SJSA1 (cell line): ENCODE measurements around the gene TRIM3. TPM values are rescaled to one million over a fixed set of nuclear protein-coding genes. Genes with fewer than 3 reads are reported as not detected.

Experiments used
- DNase-seq, 2 experiments: peaks; one replicate each; pipeline ENCODE4 v3.0.0-alpha.2; 2015 to 2020; ENCODE audit warnings: low spot score in 2 of 2, low read depth in 1 of 2
- H3K27ac ChIP-seq: fragments of 250-450 bp; sonication (Bioruptor Pico); 2 replicates; pipeline ENCODE4 v1.5.1; 2020; ENCODE audit warnings: mild to moderate bottlenecking, moderate library complexity
- H3K27me3 ChIP-seq: fragments of 250-450 bp; sonication (Bioruptor Pico); replicated peaks from 2 replicates; pipeline ENCODE4 v1.5.1; 2020; ENCODE audit warnings: mild to moderate bottlenecking, moderate library complexity
- H3K36me3 ChIP-seq: fragments of 250-450 bp; sonication (Bioruptor Pico); 2 replicates; pipeline ENCODE4 v1.5.1; 2020; ENCODE audit warnings: mild to moderate bottlenecking
- H3K4me1 ChIP-seq: fragments of 250-450 bp; sonication (Bioruptor Pico); replicated peaks from 2 replicates; pipeline ENCODE4 v1.6.1; 2021; ENCODE audit warnings: mild to moderate bottlenecking
- H3K4me3 ChIP-seq: fragments of 250-450 bp; sonication (Bioruptor Pico); 2 replicates; pipeline ENCODE4 v1.5.1; 2020; ENCODE audit warnings: mild to moderate bottlenecking
- H3K9me3 ChIP-seq: fragments of 250-450 bp; sonication (Bioruptor Pico); replicated peaks from 2 replicates; pipeline ENCODE4 v1.5.1; 2020; ENCODE audit warnings: mild to moderate bottlenecking
- total RNA-seq: library from RNA; depleted of rRNA; stranded (reverse); fragments of >200 nt; shearing (Covaris generic); gene quantifications from 2 replicates; pipeline ENCODE4 v1.2.3, GENCODE V29; 2014

Gene TRIM3
- total RNA-seq, 1 experiment from 2014 or later, result 11.0 TPM

GRCh38 chr11:6488342-6488741 is 14.6 kb upstream of the TRIM3 start:
- H3K9me3 ChIP-seq, result no peaks in the 10 kb centered on the region
- no peak for DNase-seq

GRCh38 chr11:6486938-6487337 is 13.2 kb upstream of the TRIM3 start:
- H3K4me1 ChIP-seq, result peaks cover 7% of the 10 kb centered on the region
- H3K27me3 ChIP-seq, result no peaks in the 10 kb centered on the region
- no peak overlapping the region for H3K4me3 ChIP-seq
- no peak overlapping the region for H3K27ac ChIP-seq
- H3K9me3 ChIP-seq, result no peaks in the 10 kb centered on the region
- DNase-seq, result no peak
- peaks cover 32% of the 10 kb centered on the region for H3K36me3 ChIP-seq

More at GRCh38 chr11:6488342-6488741, 14.6 kb upstream of the TRIM3 start:
- no peak overlapping the region for H3K4me3 ChIP-seq
- peaks cover 18% of the 10 kb centered on the region for H3K36me3 ChIP-seq
- H3K4me1 ChIP-seq, result no peaks in the 10 kb centered on the region
- H3K27ac ChIP-seq, result no peak overlapping the region
- H3K27me3 ChIP-seq, result no peaks in the 10 kb centered on the region

DNA sequence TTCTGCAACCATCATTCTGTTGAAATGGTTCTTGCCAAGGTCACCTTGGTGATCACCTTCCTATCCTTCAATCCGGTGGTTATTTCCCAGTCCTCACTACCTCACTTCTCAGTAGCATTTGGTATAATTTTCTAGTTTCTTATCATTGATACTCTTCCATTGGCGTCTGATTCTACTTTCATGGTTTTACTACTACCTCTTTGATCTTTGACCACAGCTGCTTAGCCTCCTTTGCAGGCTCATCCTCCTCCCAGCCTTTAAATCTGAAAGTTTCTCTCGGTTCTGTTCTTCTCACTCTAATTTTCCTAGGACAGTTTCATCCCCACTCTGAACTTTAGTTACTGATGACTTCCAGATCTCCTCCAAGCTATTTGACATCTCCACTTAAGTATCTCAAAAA is 12.5 kb upstream of the TRIM3 start:
- DNase-seq, result no peak
- H3K4me3 ChIP-seq, result no peak overlapping the region
- no peaks in the 10 kb centered on the region for H3K27me3 ChIP-seq
- H3K4me1 ChIP-seq, result peaks cover 7% of the 10 kb centered on the region
- H3K9me3 ChIP-seq, result no peaks in the 10 kb centered on the region
- no peak overlapping the region for H3K27ac ChIP-seq
- peaks cover 33% of the 10 kb centered on the region for H3K36me3 ChIP-seq

GRCh38 chr11:6485661-6486060 is 11.9 kb upstream of the TRIM3 start:
- Histone ChIP-seq H3K27ac (no peak overlapping the region), H3K4me3 (no peak overlapping the region), H3K36me3 (peaks cover 36% of the 10 kb centered on the region), H3K27me3 (no peaks in the 10 kb centered on the region), H3K4me1 (peaks cover 7% of the 10 kb centered on the region), H3K9me3 (no peaks in the 10 kb centered on the region)
- no peak for DNase-seq

DNA sequence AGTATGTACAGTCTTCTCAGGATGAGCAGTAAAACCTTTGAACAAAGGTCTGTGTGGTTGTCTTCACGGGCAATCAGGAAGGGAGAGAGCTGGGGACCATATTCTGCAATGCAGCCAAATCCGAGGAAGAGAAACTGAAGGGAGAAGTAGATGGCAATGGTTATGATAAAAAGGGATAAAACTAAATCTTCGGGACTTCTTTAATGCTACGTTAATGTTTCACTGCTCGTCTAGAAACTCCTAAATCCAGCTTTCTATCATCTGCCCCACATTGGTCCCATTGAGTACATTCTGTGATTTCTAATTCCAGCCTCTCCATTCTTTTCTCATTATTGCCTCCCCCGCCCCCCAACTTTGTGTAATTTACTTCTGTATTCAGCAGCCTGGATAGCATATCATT is 9.3 kb upstream of the TRIM3 start:
- Histone ChIP-seq H3K4me3 (no peak overlapping the region), H3K36me3 (peaks cover 32% of the 10 kb centered on the region), H3K27ac (no peak overlapping the region)

GRCh38 chr11:6482441-6482840 is 8.7 kb upstream of the TRIM3 start:
- Histone ChIP-seq H3K27ac (0 out of 2 replicates have a peak overlapping the region, but pooled peaks have one; percentile 75), H3K9me3 (no peaks in the 10 kb centered on the region), H3K4me1 (peaks cover 7% of the 10 kb centered on the region), H3K4me3 (peak overlapping the region; percentile 60; the same call in 1 of the 2 replicates), H3K36me3 (peaks cover 32% of the 10 kb centered on the region), H3K27me3 (no peaks in the 10 kb centered on the region)
- DNase-seq, result no peak

More for the DNA sequence above, 9.3 kb upstream of the TRIM3 start:
- no peak for DNase-seq
- Histone ChIP-seq H3K9me3 (no peaks in the 10 kb centered on the region), H3K27me3 (no peaks in the 10 kb centered on the region), H3K4me1 (peaks cover 7% of the 10 kb centered on the region)

GRCh38 chr11:6481924-6482275 is 8.2 kb upstream of the TRIM3 start:
- H3K9me3 ChIP-seq, result no peaks in the 10 kb centered on the region
- H3K4me1 ChIP-seq, result peaks cover 7% of the 10 kb centered on the region
- H3K4me3 ChIP-seq, result peak overlapping the region; percentile 60
- H3K27me3 ChIP-seq, result no peaks in the 10 kb centered on the region
- H3K27ac ChIP-seq, result peak overlapping the region; percentile 75
- peaks cover 31% of the 10 kb centered on the region for H3K36me3 ChIP-seq
- no peak for DNase-seq

DNA sequence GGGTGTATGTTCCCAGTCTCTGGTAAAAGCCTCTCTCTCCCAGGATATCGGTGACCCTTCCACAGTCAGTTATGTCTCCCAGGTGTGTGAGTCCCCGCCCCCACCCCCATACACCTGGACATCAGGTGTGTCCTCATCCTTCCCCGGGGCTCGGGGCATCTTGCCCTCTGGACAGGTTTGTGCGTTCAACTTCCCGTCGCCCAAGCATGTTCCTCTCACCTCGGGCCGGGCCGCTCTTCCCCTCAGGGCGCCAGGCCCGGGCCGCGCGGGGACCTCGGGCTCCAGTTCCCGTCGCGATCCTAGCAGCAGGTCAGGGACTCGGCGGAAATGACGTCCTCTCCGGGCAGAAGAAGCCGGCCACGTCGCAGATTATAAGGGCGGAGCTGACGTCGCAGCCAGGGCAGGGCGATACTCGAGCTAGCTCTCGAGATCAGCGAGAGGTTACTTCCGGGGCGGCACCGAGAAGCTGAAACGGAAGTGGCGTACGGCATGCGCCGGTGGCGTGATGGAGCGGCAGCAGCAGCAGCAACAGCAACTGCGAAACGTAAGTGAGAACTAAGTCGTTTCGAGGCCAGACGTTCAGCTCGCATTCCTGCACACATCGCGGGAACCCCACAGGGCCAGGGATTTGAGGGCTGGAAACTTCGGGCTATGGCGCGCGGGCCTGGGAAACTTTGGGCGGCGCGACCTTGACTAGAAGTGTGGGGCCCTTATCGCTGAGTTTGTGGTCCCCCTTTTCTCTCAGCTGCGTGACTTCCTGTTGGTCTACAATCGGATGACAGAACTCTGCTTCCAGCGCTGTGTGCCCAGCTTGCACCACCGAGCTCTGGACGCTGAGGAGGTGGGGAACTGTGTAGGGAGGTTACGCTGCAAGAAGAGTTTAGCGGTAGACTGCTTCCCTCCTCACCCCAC is 7.5 kb upstream of the TRIM3 start, which contains the start of the genes ARFIP2 and TIMM10B:
ARFIP2 (minus strand) TSS at position 320 of the 912 bp plus-strand sequence. CDS start 910 bp downstream, outside the sequence.
TIMM10B (plus strand) TSS at position 490 of the 912 bp plus-strand sequence; CDS start at position 506, 16 bp downstream.
- H3K4me3 ChIP-seq, result peak within 1 kb of the TSS; percentile 60
- H3K36me3 ChIP-seq, result peaks cover 27% of the 10 kb centered on the region
- H3K9me3 ChIP-seq, result no peaks in the 10 kb centered on the region
- no peaks in the 10 kb centered on the region for H3K27me3 ChIP-seq
- peak; percentile 72 to 93 for DNase-seq
- peaks cover 7% of the 10 kb centered on the region for H3K4me1 ChIP-seq
- H3K27ac ChIP-seq, result peak within 1 kb of the TSS; percentile 75

- Histone ChIP-seq H3K27me3 (no peaks in the 10 kb centered on the region), H3K4me1 (peaks cover 7% of the 10 kb centered on the region), H3K27ac (peak overlapping the region; percentile 75), H3K4me3 (peak overlapping the region; percentile 60), H3K36me3 (peaks cover 27% of the 10 kb centered on the region), H3K9me3 (no peaks in the 10 kb centered on the region)
- no peak for DNase-seq
Measured at GRCh38 chr11:6480299-6480914, 6.7 kb upstream of the TRIM3 start.

GRCh38 chr11:6476571-6476970 is 2.8 kb upstream of the TRIM3 start:
- H3K9me3 ChIP-seq, result no peaks in the 10 kb centered on the region
- peaks cover 3% of the 10 kb centered on the region for H3K36me3 ChIP-seq
- H3K27ac ChIP-seq, result no peak overlapping the region
- peaks cover 4% of the 10 kb centered on the region; the same call in 1 of the 2 replicates for H3K4me1 ChIP-seq
- no peak for DNase-seq
- no peaks in the 10 kb centered on the region for H3K27me3 ChIP-seq
- no peak overlapping the region for H3K4me3 ChIP-seq

- no peak overlapping the region for H3K27ac ChIP-seq
- no peak for DNase-seq
- H3K9me3 ChIP-seq, result no peaks in the 10 kb centered on the region
- no peak overlapping the region for H3K4me3 ChIP-seq
- peaks cover 4% of the 10 kb centered on the region; the same call in 1 of the 2 replicates for H3K4me1 ChIP-seq
- H3K36me3 ChIP-seq, result peaks cover 2% of the 10 kb centered on the region
- H3K27me3 ChIP-seq, result no peaks in the 10 kb centered on the region
Measured at GRCh38 chr11:6475936-6476335, 2.2 kb upstream of the TRIM3 start.

DNA sequence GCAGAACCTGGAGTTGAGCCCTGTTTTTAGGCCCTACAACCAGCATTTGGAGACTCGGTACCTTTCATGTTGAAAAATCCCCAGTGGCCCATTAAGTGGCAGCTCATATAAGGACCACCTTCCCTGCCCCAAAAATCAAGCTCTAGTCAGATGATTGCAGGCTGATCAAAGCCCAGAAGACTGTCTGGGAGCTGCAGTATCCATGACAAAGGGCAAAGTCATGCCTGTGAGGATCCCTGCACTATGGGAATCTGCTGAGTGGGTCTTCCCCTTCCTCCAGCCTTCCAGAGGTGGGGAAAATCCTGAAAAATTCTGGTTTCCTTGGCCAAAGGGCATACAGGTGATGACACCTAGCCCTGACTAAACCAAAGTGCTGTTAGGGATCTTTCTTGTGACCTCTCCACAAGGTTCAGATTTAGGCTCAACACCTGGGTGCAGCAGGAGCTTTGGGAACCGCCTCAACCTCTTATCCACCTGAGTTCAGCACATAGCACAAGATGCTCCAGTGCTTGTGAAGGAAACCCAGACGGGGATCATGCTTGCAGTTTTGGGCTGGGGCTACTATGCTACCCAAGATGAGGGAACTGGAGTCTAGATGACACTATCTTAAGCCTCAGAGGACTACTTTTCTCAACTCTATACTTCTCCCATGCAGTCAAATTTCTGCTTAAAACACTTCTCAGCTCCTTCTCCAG is 1.2 kb upstream of the TRIM3 start:
- Histone ChIP-seq H3K27me3 (no peaks in the 10 kb centered on the region), H3K27ac (no peak overlapping the region), H3K4me3 (no peak overlapping the region), H3K36me3 (no peaks in the 10 kb centered on the region; the same call in none of the 2 replicates), H3K4me1 (peaks cover 4% of the 10 kb centered on the region; the same call in 1 of the 2 replicates), H3K9me3 (no peaks in the 10 kb centered on the region)
- DNase-seq, result no peak

DNA sequence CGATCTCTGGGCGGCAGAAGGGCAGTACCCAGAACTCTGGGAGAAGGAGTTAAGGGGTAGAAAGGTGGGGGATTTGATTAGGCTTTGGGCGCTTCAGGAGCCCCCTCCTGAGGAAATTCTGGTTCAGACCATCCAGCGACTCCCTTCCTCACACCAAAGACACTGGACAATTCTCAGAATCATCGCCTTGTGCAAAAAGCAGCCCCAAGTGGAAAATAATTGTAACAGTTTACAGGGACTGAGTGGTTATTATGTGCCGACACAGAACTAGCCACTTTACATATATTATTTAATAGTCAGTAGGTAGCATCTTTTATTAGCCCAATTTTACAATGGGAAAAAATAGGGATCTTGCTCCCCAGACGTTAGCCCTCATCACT is 662 bp upstream of the TRIM3 start:
- H3K4me1 ChIP-seq, result peaks cover 4% of the 10 kb centered on the region; the same call in 1 of the 2 replicates
- H3K27ac ChIP-seq, result peak overlapping the region; percentile 46
- DNase-seq, result no peak
- H3K4me3 ChIP-seq, result peak overlapping the region; percentile 63
- H3K9me3 ChIP-seq, result no peaks in the 10 kb centered on the region
- no peaks in the 10 kb centered on the region; the same call in none of the 2 replicates for H3K36me3 ChIP-seq
- no peaks in the 10 kb centered on the region for H3K27me3 ChIP-seq
